NB4 (cell line): Measurements from ENCODE around the gene DCLK1.

Experiments used
- CTCF ChIP-seq: IDR thresholded peaks from one replicate; pipeline ENCODE4 v1.5.1; 2012; ENCODE audit warnings: low read depth, low read length
- MAX ChIP-seq: IDR thresholded peaks from 2 replicates; pipeline ENCODE4 v1.6.1; 2011; ENCODE audit warnings: low read depth, low read length
- MYC ChIP-seq: IDR thresholded peaks from 2 replicates; pipeline ENCODE4 v1.6.1; 2011; ENCODE audit warnings: low read depth, low read length
- POLR2A ChIP-seq: IDR thresholded peaks from 2 replicates; pipeline ENCODE4 v1.6.1; 2011; ENCODE audit warnings: mild to moderate bottlenecking; ENCODE audit not compliant: insufficient read length; ENCODE audit errors: extremely low read depth

- TF ChIP-seq CTCF = no peak
- TF ChIP-seq MAX = no peak
- no peak for TF ChIP-seq POLR2A
- no peak for TF ChIP-seq MYC
Observed at GRCh38 chr13:35888981-35889380, 242.2 kb downstream of the DCLK1 start.
